ENCODE results near the gene DUS2. TPM values are rescaled to one million over a fixed set of nuclear protein-coding genes. Genes with fewer than 3 reads are reported as not detected.

DUS2 gene
- total RNA-seq, 2 experiments from 2014 or later, result 34.2 to 35.1 TPM

- no peaks in the 10 kb centered on the region for H3K27me3 Mint-ChIP-seq
- DNase-seq, result peak; percentile 95
- no peaks in the 10 kb centered on the region for H3K9me3 Mint-ChIP-seq
- H3K36me3 Mint-ChIP-seq (ENCODE audit: low read depth), result peaks cover 31% of the 10 kb centered on the region
- TF ChIP-seq CTCF (IDR thresholded peaks at IDR 0.05), result peak; percentile 82
- intact Hi-C loops (cut with micrococcal nuclease), result loop anchor here (1.0 kb wide), 1 partner anchor 47 kb away; no protein-coding TSS in a partner anchor
- CTCF ChIA-PET, result interaction anchor here (0.6 to 4.1 kb wide), 58 partner anchors 9 to 520 kb away, joined by 3 to 61 read pairs (median 4); partner anchors contain the start of genes DDX28, DPEP2, DUS2 and EDC4
- peak overlapping the region; percentile 40 for H3K27ac Mint-ChIP-seq
- peaks cover 13% of the 10 kb centered on the region for H3K4me1 Mint-ChIP-seq (ENCODE audit: low read depth)
- ATAC-seq, result peak; percentile 98
- POLR2A ChIA-PET, result interaction anchor here (0.6 to 1.5 kb wide), 9 partner anchors 14 to 142 kb away, joined by 3 to 6 read pairs (median 3); partner anchors contain the start of genes DDX28 and DUS2
- H3K4me3 Mint-ChIP-seq, result no peak overlapping the region
Observed at GRCh38 chr16:68040506-68041288, 17.6 kb downstream of the DUS2 start.

DNA sequence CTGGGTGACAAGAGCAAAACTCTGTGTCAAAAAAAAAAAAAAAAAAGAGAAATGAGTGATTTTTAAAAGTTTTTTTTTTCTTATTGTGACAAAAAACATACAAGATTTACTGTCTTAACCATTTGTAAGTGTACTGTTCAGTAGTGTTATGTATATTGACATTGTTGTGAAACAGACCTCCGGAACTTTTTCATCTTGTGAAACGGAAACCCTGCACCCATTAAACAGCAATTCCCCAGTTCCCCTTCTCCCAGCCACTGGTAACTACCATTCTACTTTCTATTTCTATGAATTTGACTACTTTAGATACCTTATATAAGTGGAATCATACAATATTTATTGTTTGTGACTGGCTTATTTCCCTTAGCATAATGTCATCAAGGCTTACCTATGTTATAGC is 18.7 kb downstream of the DUS2 start:
- H3K4me1 Mint-ChIP-seq (ENCODE audit: low read depth), result peaks cover 12% of the 10 kb centered on the region
- DNase-seq (no peak), ATAC-seq (no peak)
- intact Hi-C loops (cut with micrococcal nuclease), result no loop called here
- H3K36me3 Mint-ChIP-seq (ENCODE audit: low read depth), result peaks cover 31% of the 10 kb centered on the region
- no peaks in the 10 kb centered on the region for H3K27me3 Mint-ChIP-seq
- no peak overlapping the region for H3K4me3 Mint-ChIP-seq
- TF ChIP-seq CTCF (IDR thresholded peaks at IDR 0.05), result no peak
- H3K27ac Mint-ChIP-seq, result no peak overlapping the region
- no peaks in the 10 kb centered on the region for H3K9me3 Mint-ChIP-seq
- CTCF ChIA-PET, result interaction anchor here (0.8 to 4.1 kb wide), 5 partner anchors 9 to 159 kb away, joined by 3 to 61 read pairs (median 9); partner anchors contain the start of genes DDX28, DPEP2NB, DUS2 and NRN1L
- POLR2A ChIA-PET, result interaction anchor here (1.4 kb wide), 1 partner anchor 18 kb away, joined by 3 read pairs; the partner anchor contains the start of genes DDX28 and DUS2

- POLR2A ChIA-PET, result interaction anchor here (0.7 kb wide), 1 partner anchor 10 kb away, joined by 3 read pairs; no protein-coding TSS in a partner anchor
- H3K27ac Mint-ChIP-seq, result no peak overlapping the region
Observed at GRCh38 chr16:68046106-68046505, 23.0 kb downstream of the DUS2 start.

GRCh38 chr16:68047987-68048386 is 24.9 kb downstream of the DUS2 start:
- Mint-ChIP-seq H3K27ac (no peak overlapping the region), H3K4me1 (ENCODE audit: low read depth) (peaks cover 5% of the 10 kb centered on the region), H3K27me3 (no peaks in the 10 kb centered on the region), H3K9me3 (no peaks in the 10 kb centered on the region), H3K4me3 (no peak overlapping the region), H3K36me3 (ENCODE audit: low read depth) (peaks cover 37% of the 10 kb centered on the region)
- ATAC-seq, result no peak
- DNase-seq, result no peak
- intact Hi-C loops (cut with micrococcal nuclease), result no loop called here
- ChIA-PET CTCF (interaction anchor here (1.4 kb wide), 1 partner anchor 14 kb away, joined by 4 read pairs; no protein-coding TSS in a partner anchor), POLR2A (interaction anchor here (0.6 to 0.7 kb wide), 2 partner anchors 25 to 26 kb away, joined by 3 read pairs; partner anchors contain the start of genes DDX28 and DUS2)
- no peak for TF ChIP-seq CTCF (IDR thresholded peaks at IDR 0.05)

More at GRCh38 chr16:68046106-68046505, 23.0 kb downstream of the DUS2 start:
- TF ChIP-seq CTCF (IDR thresholded peaks at IDR 0.05), result no peak
- CTCF ChIA-PET, result interaction anchor here (0.8 to 2.3 kb wide), 2 partner anchors 184 to 229 kb away, joined by 3 to 6 read pairs; no protein-coding TSS in a partner anchor
- DNase-seq (no peak), ATAC-seq (no peak)
- Mint-ChIP-seq H3K9me3 (no peaks in the 10 kb centered on the region), H3K4me3 (no peak overlapping the region), H3K27me3 (no peaks in the 10 kb centered on the region), H3K36me3 (ENCODE audit: low read depth) (peaks cover 37% of the 10 kb centered on the region), H3K4me1 (ENCODE audit: low read depth) (peaks cover 5% of the 10 kb centered on the region)
- intact Hi-C loops (cut with micrococcal nuclease), result no loop called here

DNA sequence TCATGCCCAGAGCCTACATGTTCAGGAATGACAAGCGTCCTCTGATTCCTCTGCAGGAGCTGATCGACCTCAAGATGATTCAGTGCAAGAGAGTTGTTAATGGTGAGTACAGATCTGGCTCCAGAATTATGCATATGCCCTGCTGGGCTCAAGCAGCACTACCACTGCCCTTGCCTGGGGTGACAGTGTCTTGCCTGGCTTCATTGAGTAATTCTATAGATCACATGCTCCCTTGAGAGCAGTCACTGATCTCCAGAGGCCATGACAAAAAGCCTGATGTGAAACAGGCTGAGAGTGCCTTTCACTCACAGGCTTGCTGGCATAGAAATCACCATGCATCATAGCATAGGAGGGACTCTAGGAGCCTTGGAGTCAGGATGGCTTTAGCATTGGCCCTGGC is 26.4 kb downstream of the DUS2 start:
- no peak overlapping the region for H3K27ac Mint-ChIP-seq
- no peak for TF ChIP-seq CTCF (IDR thresholded peaks at IDR 0.05)

More for the DNA sequence above, 26.4 kb downstream of the DUS2 start:
- Mint-ChIP-seq H3K36me3 (ENCODE audit: low read depth) (peaks cover 46% of the 10 kb centered on the region), H3K27me3 (no peaks in the 10 kb centered on the region), H3K4me3 (no peak overlapping the region), H3K4me1 (ENCODE audit: low read depth) (peaks cover 5% of the 10 kb centered on the region), H3K9me3 (no peaks in the 10 kb centered on the region)
- DNase-seq (no peak), ATAC-seq (no peak)
- CTCF ChIA-PET, result no interaction called here
- intact Hi-C loops (cut with micrococcal nuclease), result no loop called here
- POLR2A ChIA-PET, result no interaction called here

Measured in activated CD8-positive, alpha-beta T cell treated with anti-CD3 and anti-CD28 coated beads for 36 hours (primary cell).